Endothelial cell (in vitro differentiated cells): Measurements from ENCODE around the gene BRAT1. TPM values are rescaled to one million over a fixed set of nuclear protein-coding genes. Genes with fewer than 3 reads are reported as not detected.

Experiments used
- DNase-seq: peaks from one replicate; pipeline ENCODE4 v3.0.0; 2021; ENCODE audit warnings: low spot score
- H3K27ac Mint-ChIP-seq: one replicate; pipeline ENCODE4 v1.8.0; 2021; ENCODE audit warnings: mixed read lengths, inconsistent platforms; ENCODE audit not compliant: unreplicated experiment
- H3K27me3 Mint-ChIP-seq: one replicate; pipeline ENCODE4 v1.8.0; 2021; ENCODE audit warnings: mild to moderate bottlenecking, moderate library complexity, mixed read lengths, inconsistent platforms; ENCODE audit not compliant: unreplicated experiment
- H3K36me3 Mint-ChIP-seq: one replicate; pipeline ENCODE4 v1.8.0; 2021; ENCODE audit warnings: mild to moderate bottlenecking, low read depth, mixed read lengths, inconsistent platforms; ENCODE audit not compliant: unreplicated experiment
- H3K4me1 Mint-ChIP-seq: one replicate; pipeline ENCODE4 v1.8.0; 2021; ENCODE audit warnings: mild to moderate bottlenecking, mixed read lengths, inconsistent platforms; ENCODE audit not compliant: unreplicated experiment
- H3K4me3 Mint-ChIP-seq: one replicate; pipeline ENCODE4 v1.8.0; 2021; ENCODE audit warnings: mild to moderate bottlenecking, mixed read lengths, inconsistent platforms; ENCODE audit not compliant: unreplicated experiment
- H3K9me3 Mint-ChIP-seq: one replicate; pipeline ENCODE4 v1.8.0; 2021; ENCODE audit warnings: mixed read lengths, inconsistent platforms; ENCODE audit not compliant: unreplicated experiment
- CTCF ChIP-seq: fragments of 200-600 bp; sonication (generic); IDR thresholded peaks from one replicate; pipeline ENCODE4 v1.5.0; 2021; ENCODE audit warnings: antibody characterized with exemption; ENCODE audit not compliant: unreplicated experiment
- total RNA-seq: library from RNA; stranded (reverse); fragmentation: NEBNext Ultra II Directional; extraction: Animal tissue kit (Norgen Biotek cat#: 25700); gene quantifications from one replicate; pipeline ENCODE4 v1.2.1, GENCODE V29; 2021; ENCODE audit not compliant: unreplicated experiment

Gene BRAT1
- total RNA-seq, 1 donor from 2014 or later, result 34.0 TPM

GRCh38 chr7:2524808-2525657 lies 30.3 kb downstream of the BRAT1 start:
- TF ChIP-seq CTCF, result no peak
- Mint-ChIP-seq H3K9me3 (no peaks in the 10 kb centered on the region), H3K36me3 (peaks cover 5% of the 10 kb centered on the region), H3K27ac (no peak overlapping the region), H3K4me1 (peaks cover 20% of the 10 kb centered on the region), H3K4me3 (no peak overlapping the region), H3K27me3 (peaks cover 14% of the 10 kb centered on the region)
- no peak for DNase-seq

GRCh38 chr7:2523941-2524807 lies 31.1 kb downstream of the BRAT1 start:
- TF ChIP-seq CTCF, result no peak
- peaks cover 14% of the 10 kb centered on the region for H3K27me3 Mint-ChIP-seq
- H3K9me3 Mint-ChIP-seq, result no peaks in the 10 kb centered on the region
- DNase-seq, result peak; percentile 50
- H3K36me3 Mint-ChIP-seq, result peaks cover 5% of the 10 kb centered on the region
- no peak overlapping the region for H3K27ac Mint-ChIP-seq
- no peak overlapping the region for H3K4me3 Mint-ChIP-seq
- H3K4me1 Mint-ChIP-seq, result peaks cover 18% of the 10 kb centered on the region

- peaks cover 5% of the 10 kb centered on the region for H3K36me3 Mint-ChIP-seq
- H3K9me3 Mint-ChIP-seq, result no peaks in the 10 kb centered on the region
- no peak overlapping the region for H3K27ac Mint-ChIP-seq
- peaks cover 18% of the 10 kb centered on the region for H3K4me1 Mint-ChIP-seq
- TF ChIP-seq CTCF, result no peak
- H3K4me3 Mint-ChIP-seq, result no peak overlapping the region
- H3K27me3 Mint-ChIP-seq, result peaks cover 14% of the 10 kb centered on the region
- DNase-seq, result no peak
Measured at GRCh38 chr7:2523461-2523936, 31.8 kb downstream of the BRAT1 start.

- H3K27ac Mint-ChIP-seq, result peak overlapping the region; percentile 86
- H3K27me3 Mint-ChIP-seq, result peaks cover 15% of the 10 kb centered on the region
- TF ChIP-seq CTCF, result no peak
- peak overlapping the region; percentile 92 for H3K4me3 Mint-ChIP-seq
- peaks cover 17% of the 10 kb centered on the region for H3K4me1 Mint-ChIP-seq
- no peak for DNase-seq
- no peaks in the 10 kb centered on the region for H3K36me3 Mint-ChIP-seq
- H3K9me3 Mint-ChIP-seq, result no peaks in the 10 kb centered on the region
Measured at GRCh38 chr7:2522780-2523433, 32.4 kb downstream of the BRAT1 start.
